ENCODE results near the gene GAREM1. TPM values are rescaled to one million over a fixed set of nuclear protein-coding genes. Genes with fewer than 3 reads are reported as not detected.
A peak's percentile ranks its signal among the peaks of the same experiment; 100 is the strongest.

GAREM1 gene
- total and polyA plus RNA-seq, 7 donors, result 2.3 to 10.3 (median 7.2) TPM

GRCh38 chr18:32290810-32291209, 179.9 kb downstream of the GAREM1 start:
- no peak for ATAC-seq
- 54 to 64% (median 63%) methylated on average over 2 of the region's 2 CpGs for WGBS, 3 donors
- no peak for DNase-seq
- intact Hi-C loops (cut with DNase I), result no loop called here
- Histone ChIP-seq H3K27me3 (ENCODE audit: insufficient read depth in 3 of 3, low read length in 2 of 3) (no peaks in the 10 kb centered on the region), H3K4me1 (no peaks in the 10 kb centered on the region), H3K27ac (no peak overlapping the region), H3K36me3 (ENCODE audit: insufficient read depth in 1 of 2, low read depth in 1 of 2) (peaks cover 0 to 15% of the 10 kb centered on the region in 2 donors), H3K9me3 (no peaks in the 10 kb centered on the region), H3K4me3 (no peak overlapping the region)
- no peak for TF ChIP-seq CTCF (IDR thresholded peaks at IDR 0.05)

- intact Hi-C loops (cut with DNase I), result loop anchor here (5.0 kb wide), 2 partner anchors 183 to 263 kb away; partner anchors contain the start of gene GAREM1 (in 2 of the 2)
- WGBS, 3 donors, result 18 to 24% (median 21%) methylated on average over 1 of the region's 1 CpG
- H3K4me1 ChIP-seq, result no peaks in the 10 kb centered on the region
- no peak overlapping the region for H3K27ac ChIP-seq
- no peak overlapping the region for H3K4me3 ChIP-seq
- H3K9me3 ChIP-seq, result no peaks in the 10 kb centered on the region
- ATAC-seq (peak; percentile 69 to 88 (median 80)), DNase-seq (no peak)
- no peaks in the 10 kb centered on the region for H3K27me3 ChIP-seq (ENCODE audit: insufficient read depth in 3 of 3, low read length in 2 of 3)
- H3K36me3 ChIP-seq (ENCODE audit: insufficient read depth in 1 of 2, low read depth in 1 of 2), result peaks cover 0 to 15% of the 10 kb centered on the region in 2 donors
- peak; percentile 67 for TF ChIP-seq CTCF (IDR thresholded peaks at IDR 0.05)
Observed at GRCh38 chr18:32289483-32290075, 181.1 kb downstream of the GAREM1 start.

- peaks cover 0 to 15% of the 10 kb centered on the region in 2 donors for H3K36me3 ChIP-seq (ENCODE audit: insufficient read depth in 1 of 2, low read depth in 1 of 2)
- ATAC-seq, result no peak
- DNase-seq, result no peak
- no peaks in the 10 kb centered on the region for H3K9me3 ChIP-seq
- WGBS, 3 donors, result 93 to 95% (median 94%) methylated on average over 9 of the region's 9 CpGs
- H3K27me3 ChIP-seq (ENCODE audit: insufficient read depth in 3 of 3, low read length in 2 of 3), result no peaks in the 10 kb centered on the region
- no peak for TF ChIP-seq CTCF (IDR thresholded peaks at IDR 0.05)
- no peak overlapping the region for H3K27ac ChIP-seq
- H3K4me1 ChIP-seq, result no peaks in the 10 kb centered on the region
- no peak overlapping the region for H3K4me3 ChIP-seq
- intact Hi-C loops (cut with DNase I), result loop anchor here (5.0 kb wide), 2 partner anchors 184 to 264 kb away; partner anchors contain the start of gene GAREM1 (in 2 of the 2)
Observed at GRCh38 chr18:32287873-32288272, 182.8 kb downstream of the GAREM1 start.

GRCh38 chr18:32287249-32287648, 183.4 kb downstream of the GAREM1 start:
- no peaks in the 10 kb centered on the region for H3K4me1 ChIP-seq
- H3K36me3 ChIP-seq (ENCODE audit: insufficient read depth in 1 of 2, low read depth in 1 of 2), result peaks cover 0 to 15% of the 10 kb centered on the region in 2 donors
- no peaks in the 10 kb centered on the region for H3K9me3 ChIP-seq
- no peak for DNase-seq
- H3K27ac ChIP-seq, result no peak overlapping the region
- TF ChIP-seq CTCF (IDR thresholded peaks at IDR 0.05), result no peak
- ATAC-seq, result no peak
- H3K4me3 ChIP-seq, result no peak overlapping the region
- whole genome bisulfite sequencing, 3 donors, result 87 to 92% (median 90%) methylated on average over 16 of the region's 16 CpGs
- intact Hi-C loops (cut with DNase I), result loop anchor here (5.0 kb wide), 2 partner anchors 185 to 265 kb away; partner anchors contain the start of gene GAREM1 (in 2 of the 2)
- no peaks in the 10 kb centered on the region for H3K27me3 ChIP-seq (ENCODE audit: insufficient read depth in 3 of 3, low read length in 2 of 3)

All from psoas muscle (tissue), 8 donors.